HG03354 (cell line): ENCODE data around the gene COA5.

Source experiments
- ATAC-seq: cut with Tn5 transposase; IDR thresholded peaks from one replicate; pipeline ENCODE4 v1.9.1; 2021; ENCODE audit warnings: mild to moderate bottlenecking; ENCODE audit not compliant: unreplicated experiment, poor library complexity, severe bottlenecking

COA5 gene

GRCh38 chr2:98556344-98557033 lies 51.8 kb downstream of the COA5 start:
- ATAC-seq = peak; percentile 80

GRCh38 chr2:98555696-98556095 lies 52.6 kb downstream of the COA5 start:
- ATAC-seq = no peak

- ATAC-seq = no peak
Measured at GRCh38 chr2:98554116-98554861, 54.0 kb downstream of the COA5 start.

- ATAC-seq = no peak
Measured at GRCh38 chr2:98552499-98553179, 55.7 kb downstream of the COA5 start.

GRCh38 chr2:98551316-98551715 lies 57.0 kb downstream of the COA5 start:
- no peak for ATAC-seq

GRCh38 chr2:98550165-98550564 lies 58.1 kb downstream of the COA5 start:
- no peak for ATAC-seq
